HCT116 (cell line): ENCODE data around the gene FNDC8. TPM values are rescaled to one million over a fixed set of nuclear protein-coding genes. Genes with fewer than 3 reads are reported as not detected.

Experiments
- ATAC-seq: fragments of 200-7000 bp; cut with Tn5 transposase; 2 replicates; pipeline ENCODE4 v1.9.1; 2020; ENCODE audit warnings: mild to moderate bottlenecking, moderate library complexity
- BruUV-seq: library from RNA; stranded (reverse); fragments of 400-500 nt; replicated peaks from 2 replicates; lab custom pipeline; 2021; lab: Mats Ljungman, UMichigan
- CTCF ChIA-PET: fragments of 300-600 bp; sonication (Branson Sonifier 250); formaldehyde crosslinking; loops from one replicate; lab custom pipeline; 2021; ENCODE audit warnings: antibody characterized with exemption; lab: Charles Lee
- POLR2A ChIA-PET: fragments of 300-600, 350-600 bp; sonication (Branson Sonifier 250); formaldehyde crosslinking; loops from one replicate; lab custom pipeline; 2021; ENCODE audit warnings: antibody characterized with exemption; lab: Charles Lee
- RAD21 ChIA-PET, 2 experiments: fragments of 300-600 bp; sonication (Branson Sonifier 250); formaldehyde crosslinking; loops; one replicate each; lab custom pipeline; 2023; ENCODE audit warnings: low total read pairs in 2 of 2; ENCODE audit not compliant: uncharacterized antibody in 2 of 2, unreplicated experiment in 2 of 2, low non-redundant PET in 1 of 2; lab: Charles Lee
- DNase-seq: peaks from one replicate; pipeline ENCODE4 v3.0.0-alpha.2; 2010; ENCODE audit warnings: low read depth, low spot score
- H2AFZ ChIP-seq: fragments of 200-600 bp; shearing (Covaris generic), sonication (generic); 2 replicates; pipeline ENCODE4 v1.6.1; 2017; ENCODE audit warnings: low read depth, mixed run types, mixed read lengths, antibody characterized with exemption, low read length; ENCODE audit not compliant: poor library complexity, severe bottlenecking
- H3K27ac ChIP-seq: 2 replicates; pipeline ENCODE4 v1.5.1; 2012; ENCODE audit warnings: low read depth, low read length
- H3K27me3 ChIP-seq: fragments of 200-600 bp; sonication (generic); 2 replicates; pipeline ENCODE4 v1.6.1; 2016; ENCODE audit warnings: mixed run types, low read length, mixed read lengths; ENCODE audit not compliant: insufficient read depth
- H3K36me3 ChIP-seq, 2 experiments: fragments of 200-500 bp in 1 of 2; fragments of 200-600 bp in 1 of 2; sonication (Bioruptor generic) in 1 of 2; sonication (generic) in 1 of 2; 2 replicates each; pipeline versions ENCODE4 v1.5.1 to v1.6.1; 2014 to 2016; ENCODE audit warnings: low read length in 2 of 2, inconsistent platforms in 1 of 2, mixed read lengths in 1 of 2, mixed run types in 1 of 2; ENCODE audit not compliant: insufficient read depth in 2 of 2, control insufficient read depth in 1 of 2
- H3K4me1 ChIP-seq, 2 experiments: fragments of 200-600 bp in 1 of 2; sonication (generic) in 1 of 2; 2 replicates each; pipeline versions ENCODE4 v1.5.1 to v1.6.1; 2012 to 2017; ENCODE audit warnings: low read length in 2 of 2, inconsistent platforms in 1 of 2, mild to moderate bottlenecking in 1 of 2, mixed read lengths in 1 of 2, mixed run types in 1 of 2, moderate library complexity in 1 of 2; ENCODE audit not compliant: insufficient read depth in 2 of 2, control insufficient read depth in 1 of 2
- H3K4me2 ChIP-seq: fragments of 200-600 bp; sonication (generic); 2 replicates; pipeline ENCODE4 v1.6.1; 2017; ENCODE audit warnings: mixed run types, low read length, mixed read lengths
- H3K4me3 ChIP-seq, 2 experiments: fragments of 200-600 bp in 1 of 2; sonication (generic) in 1 of 2; replicated peaks in 1 of 2; 2 replicates each; pipeline ENCODE4 v1.5.1; 2011 to 2016; ENCODE audit warnings: low read length in 2 of 2, control low read depth in 1 of 2, low read depth in 1 of 2, mild to moderate bottlenecking in 1 of 2, mixed read lengths in 1 of 2, mixed run types in 1 of 2
- H3K79me2 ChIP-seq: fragments of 200-600 bp; sonication (generic); 2 replicates; pipeline ENCODE4 v1.6.1; 2017; ENCODE audit warnings: mild to moderate bottlenecking, mixed run types, low read length, moderate library complexity, mixed read lengths; ENCODE audit not compliant: insufficient read depth
- H3K9ac ChIP-seq: fragments of 200-600 bp; sonication (generic); 2 replicates; pipeline ENCODE4 v1.6.1; 2016; ENCODE audit warnings: low read length, mixed read lengths
- H3K9me2 ChIP-seq: fragments of 200-600 bp; sonication (generic), shearing (Covaris generic); 2 replicates; pipeline ENCODE4 v1.6.1; 2017; ENCODE audit warnings: mixed run types, mild to moderate bottlenecking, moderate library complexity; ENCODE audit not compliant: insufficient read depth
- H3K9me3 ChIP-seq, 2 experiments: fragments of 200-500 bp in 1 of 2; fragments of 200-600 bp in 1 of 2; sonication (Bioruptor generic) in 1 of 2; sonication (generic) in 1 of 2; 2 replicates each; pipeline ENCODE4 v1.6.1; 2014 to 2017; ENCODE audit warnings: low read length in 2 of 2, mixed read lengths in 2 of 2, inconsistent platforms in 1 of 2, low read depth in 1 of 2, mild to moderate bottlenecking in 1 of 2, mixed run types in 1 of 2, moderate library complexity in 1 of 2; ENCODE audit not compliant: control insufficient read depth in 1 of 2, insufficient read depth in 1 of 2
- H4K20me1 ChIP-seq: fragments of 200-600 bp; sonication (generic), shearing (Covaris generic); 2 replicates; pipeline ENCODE4 v1.6.1; 2017; ENCODE audit warnings: mixed run types, mild to moderate bottlenecking, moderate library complexity; ENCODE audit not compliant: insufficient read depth
- ATF3 ChIP-seq: IDR thresholded peaks from 2 replicates; pipeline ENCODE4 v1.6.1; 2012
- CBX3 ChIP-seq: IDR thresholded peaks from 2 replicates; pipeline ENCODE4 v1.6.1; 2012; ENCODE audit warnings: low read depth
- CEBPB ChIP-seq: IDR thresholded peaks from 2 replicates; pipeline ENCODE4 v1.6.1; 2012; ENCODE audit warnings: low read depth
- CTCF ChIP-seq, 3 experiments: fragments of 200-600 bp in 1 of 3; sonication (generic) in 1 of 3; IDR thresholded peaks in 2 of 3; conservative IDR thresholded peaks in 1 of 3; 2 replicates each; pipeline ENCODE4 v1.5.1; 2012 to 2017; ENCODE audit warnings: low read depth in 2 of 3, low read length in 2 of 3, antibody characterized with exemption in 1 of 3, borderline replicate concordance in 1 of 3, control low read depth in 1 of 3, mild to moderate bottlenecking in 1 of 3, mixed read lengths in 1 of 3, mixed run types in 1 of 3, moderate library complexity in 1 of 3; ENCODE audit not compliant: insufficient read depth in 1 of 3
- EGR1 ChIP-seq: IDR thresholded peaks from 2 replicates; pipeline ENCODE4 v1.6.1; 2012; ENCODE audit warnings: low read depth
- ELF1 ChIP-seq: IDR thresholded peaks from 2 replicates; pipeline ENCODE4 v1.6.1; 2012; ENCODE audit warnings: low read depth, borderline replicate concordance
- EZH2phosphoT487 ChIP-seq: fragments of 200-600 bp; IDR thresholded peaks from 2 replicates; pipeline ENCODE4 v1.6.1; 2018; ENCODE audit warnings: antibody characterized with exemption, borderline replicate concordance
- FOSL1 ChIP-seq: IDR thresholded peaks from 2 replicates; pipeline ENCODE4 v1.6.1; 2012; ENCODE audit warnings: low read depth
- JUND ChIP-seq: IDR thresholded peaks from 2 replicates; pipeline ENCODE4 v1.6.1; 2012
- MAX ChIP-seq: IDR thresholded peaks from 2 replicates; pipeline ENCODE4 v1.6.1; 2012
- POLR2AphosphoS5 ChIP-seq: IDR thresholded peaks from 2 replicates; pipeline ENCODE4 v1.6.1; 2011; ENCODE audit warnings: mild to moderate bottlenecking, low read depth, low read length, moderate library complexity
- RAD21 ChIP-seq: IDR thresholded peaks from 2 replicates; pipeline ENCODE4 v1.6.1; 2012; ENCODE audit warnings: low read depth, mild to moderate bottlenecking
- SIN3A ChIP-seq: IDR thresholded peaks from 2 replicates; pipeline ENCODE4 v1.6.1; 2012; ENCODE audit warnings: low read depth
- SP1 ChIP-seq: IDR thresholded peaks from 2 replicates; pipeline ENCODE4 v1.6.1; 2012; ENCODE audit warnings: low read depth
- TCF7L2 ChIP-seq: IDR thresholded peaks from 2 replicates; pipeline ENCODE4 v1.7.0; 2011; ENCODE audit warnings: borderline replicate concordance, inconsistent platforms; ENCODE audit not compliant: insufficient read depth, insufficient read length; ENCODE audit errors: extremely low read depth
- YY1 ChIP-seq: IDR thresholded peaks from 2 replicates; pipeline ENCODE4 v1.6.1; 2011; ENCODE audit warnings: low read length, low read depth, moderate library complexity, mild to moderate bottlenecking; ENCODE audit not compliant: insufficient replicate concordance; ENCODE audit errors: extremely low read depth
- ZBTB33 ChIP-seq: IDR thresholded peaks from 2 replicates; pipeline ENCODE4 v1.6.1; 2011; ENCODE audit warnings: mild to moderate bottlenecking, low read length, moderate library complexity; ENCODE audit not compliant: insufficient replicate concordance; ENCODE audit errors: extremely low read depth
- ZFX ChIP-seq: fragments of 450-650 bp; IDR thresholded peaks from 2 replicates; pipeline ENCODE4 v1.6.1; 2017
- ZNF274 ChIP-seq: fragments of 200-500 bp; sonication (Bioruptor generic); IDR thresholded peaks from 2 replicates; pipeline ENCODE4 v1.6.1; 2014; ENCODE audit warnings: mild to moderate bottlenecking, low read depth, low read length, inconsistent platforms
- intact Hi-C: fragments of 100-400 bp; cut with micrococcal nuclease; formaldehyde crosslinking; loops from 2 replicates; pipeline ENCODE4 v1.10.0; 2022
- total RNA-seq: library from RNA; stranded (reverse); gene quantifications from one replicate; pipeline ENCODE4 v1.2.1, GENCODE V29; 2021; ENCODE audit not compliant: unreplicated experiment

The FNDC8 gene
- total RNA-seq, 1 experiment from 2014 or later, result not detected

GRCh38 chr17:35082073-35082657 is 39.2 kb upstream of the FNDC8 start:
- peaks cover 61 to 80% of the 10 kb centered on the region in 2 experiments for H3K4me1 ChIP-seq
- ChIA-PET CTCF (no interaction called here), POLR2A (interaction anchor here (1.9 to 3.9 kb wide), 2 partner anchors 13 to 18 kb away, joined by 7 to 17 read pairs; partner anchors contain the start of gene RFFL), RAD21 (no interaction called here)
- H3K4me2 ChIP-seq, result peak overlapping the region; percentile 66
- no peaks in the 10 kb centered on the region for H4K20me1 ChIP-seq
- intact Hi-C loops, result no loop called here
- H3K27ac ChIP-seq, result peak overlapping the region; percentile 89; the same call in 1 of the 2 replicates
- H2AFZ ChIP-seq, result no peak overlapping the region
- no peaks in the 10 kb centered on the region for H3K9me3 ChIP-seq
- peak overlapping the region in 1 of 2 experiments; percentile 31; a peak in 2 of 4 replicates for H3K4me3 ChIP-seq
- H3K9me2 ChIP-seq, result no peaks in the 10 kb centered on the region; the same call in 1 of the 2 replicates
- DNase-seq (peak; percentile 81), ATAC-seq (peak; percentile 31)
- no peaks in the 10 kb centered on the region for H3K27me3 ChIP-seq
- H3K36me3 ChIP-seq, result no peaks in the 10 kb centered on the region
- peaks cover 84% of the 10 kb centered on the region for H3K79me2 ChIP-seq
- BruUV-seq, result no TSS peak
- H3K9ac ChIP-seq, result peak overlapping the region; percentile 40
- TF ChIP-seq ZBTB33 (no peak), MAX (peak; percentile 29; the same call in 1 of the 2 replicates), ZNF274 (no peak), TCF7L2 (peak; percentile 82), ELF1 (no peak), CEBPB (peak; percentile 56; the same call in 1 of the 2 replicates), ZFX (no peak), EZH2phosphoT487 (no peak), SP1 (peak; percentile 85), CTCF (IDR thresholded peaks at IDR 0.05 in 2 of 3, conservative IDR thresholded peaks at IDR 0.05 in 1 of 3; ENCODE audit: borderline replicate concordance in 1 of 3, insufficient read depth in 1 of 3, low read depth in 2 of 3, low read length in 2 of 3) (no peak), JUND (peak; percentile 86), RAD21 (no peak), POLR2AphosphoS5 (peak; percentile 56; the same call in 1 of the 2 replicates), CBX3 (0 out of 2 replicates have a peak, but pooled peaks have one; percentile 21), SIN3A (0 out of 2 replicates have a peak, but pooled peaks have one; percentile 29), EGR1 (no peak), FOSL1 (peak; percentile 90), YY1 (no peak), ATF3 (no peak)
